GM12878 (cell line): ENCODE measurements around the gene SLC11A2. TPM values are rescaled to one million over a fixed set of nuclear protein-coding genes. Genes with fewer than 3 reads are reported as not detected.

ENCODE experiments used
- BACH1 ChIP-seq: fragments of 450-650 bp; IDR thresholded peaks from 2 replicates; pipeline ENCODE4 v1.6.1; 2017; ENCODE audit warnings: mild to moderate bottlenecking, borderline replicate concordance
- CBX5 ChIP-seq: sonication (generic); IDR thresholded peaks from 2 replicates; pipeline ENCODE4 v1.6.1; 2016; ENCODE audit warnings: low read depth, moderate library complexity, mild to moderate bottlenecking, inconsistent platforms
- ETV6 ChIP-seq, 2 experiments: fragments of 450-650 bp in 1 of 2; IDR thresholded peaks in 1 of 2; conservative IDR thresholded peaks in 1 of 2; 2 replicates each; pipeline ENCODE4 v1.6.1; 2014; ENCODE audit warnings: antibody characterized with exemption in 1 of 2, borderline replicate concordance in 1 of 2, low read depth in 1 of 2, mild to moderate bottlenecking in 1 of 2, moderate library complexity in 1 of 2
- GABPA ChIP-seq: IDR thresholded peaks from 2 replicates; pipeline ENCODE4 v1.6.1; 2014; ENCODE audit warnings: antibody characterized with exemption, low read depth, mild to moderate bottlenecking, inconsistent platforms
- KAT2A ChIP-seq: conservative IDR thresholded peaks from 2 replicates; pipeline ENCODE4 v1.6.1; 2011; ENCODE audit warnings: low read depth, low read length; ENCODE audit not compliant: control insufficient read depth
- KLF5 ChIP-seq: fragments of 450-650 bp; IDR thresholded peaks from 2 replicates; pipeline ENCODE4 v1.6.1; 2014; ENCODE audit warnings: mild to moderate bottlenecking; ENCODE audit not compliant: partially characterized antibody
- MYB ChIP-seq: fragments of 150-350 bp; IDR thresholded peaks from 2 replicates; pipeline ENCODE4 v1.6.1; 2014; ENCODE audit warnings: mild to moderate bottlenecking, low read depth, low read length, borderline replicate concordance
- NFYA ChIP-seq: IDR thresholded peaks from 2 replicates; pipeline ENCODE4 v1.6.1; 2011; ENCODE audit warnings: low read depth, mild to moderate bottlenecking, low read length, improper control_type of control experiment, borderline replicate concordance
- NRF1 ChIP-seq: conservative IDR thresholded peaks from 2 replicates; pipeline ENCODE4 v1.6.1; 2011; ENCODE audit warnings: mild to moderate bottlenecking, low read depth, low read length, improper control_type of control experiment
- RBBP5 ChIP-seq: fragments of 200-600 bp; sonication (generic); conservative IDR thresholded peaks from 2 replicates; pipeline ENCODE4 v1.6.1; 2016
- RCOR1 ChIP-seq: conservative IDR thresholded peaks from 2 replicates; pipeline ENCODE4 v1.6.1; 2012; ENCODE audit warnings: low read depth, low read length, improper control_type of control experiment
- SRF ChIP-seq, 2 experiments: IDR thresholded peaks; 2 replicates each; pipeline ENCODE4 v1.6.1; 2011; ENCODE audit warnings: low read depth in 2 of 2, low read length in 2 of 2, mild to moderate bottlenecking in 1 of 2, moderate library complexity in 1 of 2
- TCF12 ChIP-seq: IDR thresholded peaks from 2 replicates; pipeline ENCODE4 v1.6.1; 2011; ENCODE audit warnings: low read depth, mild to moderate bottlenecking, low read length
- ZSCAN29 ChIP-seq: fragments of 450-650 bp; IDR thresholded peaks from 2 replicates; pipeline ENCODE4 v1.6.1; 2017; ENCODE audit warnings: mild to moderate bottlenecking, moderate library complexity
- polyA plus RNA-seq, 11 experiments: library from polyadenylated mRNA; depleted of rRNA in 4 of 11; unstranded in 6 of 11; stranded (reverse) in 5 of 11; fragments of >200 nt; fragmentation: Nextera tagmentation in 4 of 11; fragmentation: Illumina TruSeq in 1 of 11; extraction: Ambion mirVana in 4 of 11; extraction: Trizol in 1 of 11; gene quantifications; 1 replicate in 1 of 11; 2 replicates in 10 of 11; pipeline versions ENCODE4 v1.2.1 to v1.2.3, GENCODE V29; 2011 to 2016; ENCODE audit warnings: inconsistent platforms in 2 of 11, missing spikeins in 2 of 11, low read depth in 1 of 11
- total RNA-seq, 4 experiments: library from RNA; depleted of rRNA in 3 of 4; stranded (reverse); fragments of >200 nt in 3 of 4; fragmentation: Illumina TruSeq in 1 of 4; extraction: Trizol in 1 of 4; gene quantifications; 2 replicates each; pipeline versions ENCODE4 v1.2.1 to v1.2.3, GENCODE V29; 2013 to 2021
- TF ChIP-seq, protein P1 (sequence below): fragments of 450-650 bp; IDR thresholded peaks from 2 replicates; pipeline ENCODE4 v1.6.1; 2016; ENCODE audit warnings: mild to moderate bottlenecking
- TF ChIP-seq, protein P2 (sequence below): IDR thresholded peaks from 2 replicates; pipeline ENCODE4 v1.6.1; 2012; ENCODE audit warnings: low read depth, low read length, improper control_type of control experiment

Gene SLC11A2
- total and polyA plus RNA-seq, 10 of the 15 experiments (the other 5 are each of a cell fraction or from before 2014, with no cell fraction given) = 6.2 to 29.4 (median 15.6) TPM

DNA sequence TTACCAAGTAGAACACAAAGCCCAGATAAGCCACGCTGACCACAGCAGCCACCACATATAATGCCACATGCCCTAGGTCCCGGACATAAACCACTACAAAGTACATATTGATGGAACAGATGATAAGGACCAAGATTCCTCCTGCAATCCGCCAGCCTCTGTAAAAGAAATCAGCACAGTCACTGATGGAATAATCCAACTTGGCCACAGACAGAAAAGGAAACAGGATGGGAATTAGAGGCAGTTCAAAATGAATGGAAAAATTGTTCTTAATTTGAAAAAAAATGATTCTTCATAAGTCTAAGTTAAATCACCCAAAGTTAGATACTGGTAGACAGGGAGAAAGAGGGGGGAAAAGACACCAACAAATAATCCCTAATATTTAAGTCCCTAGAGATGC, 35.4 kb downstream of the SLC11A2 start (continued):
- TF ChIP-seq GABPA (no peak), ZSCAN29 (no peak), RBBP5 (no peak), KAT2A (no peak), NFYA (no peak), KLF5 (no peak), MYB (no peak), SRF (IDR thresholded peaks at IDR 0.05; ENCODE audit: low read depth in 2 of 2, low read length in 2 of 2) (no peak), NRF1 (no peak), RCOR1 (no peak), CBX5 (no peak), ETV6 (conservative IDR thresholded peaks at IDR 0.05 in 1 of 2, IDR thresholded peaks at IDR 0.05 in 1 of 2; ENCODE audit: borderline replicate concordance in 1 of 2, low read depth in 1 of 2) (no peak), BACH1 (no peak), TCF12 (no peak)
- TF ChIP-seq, protein P1, sequence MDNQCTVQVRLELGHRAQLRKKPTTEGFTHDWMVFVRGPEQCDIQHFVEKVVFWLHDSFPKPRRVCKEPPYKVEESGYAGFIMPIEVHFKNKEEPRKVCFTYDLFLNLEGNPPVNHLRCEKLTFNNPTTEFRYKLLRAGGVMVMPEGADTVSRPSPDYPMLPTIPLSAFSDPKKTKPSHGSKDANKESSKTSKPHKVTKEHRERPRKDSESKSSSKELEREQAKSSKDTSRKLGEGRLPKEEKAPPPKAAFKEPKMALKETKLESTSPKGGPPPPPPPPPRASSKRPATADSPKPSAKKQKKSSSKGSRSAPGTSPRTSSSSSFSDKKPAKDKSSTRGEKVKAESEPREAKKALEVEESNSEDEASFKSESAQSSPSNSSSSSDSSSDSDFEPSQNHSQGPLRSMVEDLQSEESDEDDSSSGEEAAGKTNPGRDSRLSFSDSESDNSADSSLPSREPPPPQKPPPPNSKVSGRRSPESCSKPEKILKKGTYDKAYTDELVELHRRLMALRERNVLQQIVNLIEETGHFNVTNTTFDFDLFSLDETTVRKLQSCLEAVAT = no peak
- TF ChIP-seq, protein P2, sequence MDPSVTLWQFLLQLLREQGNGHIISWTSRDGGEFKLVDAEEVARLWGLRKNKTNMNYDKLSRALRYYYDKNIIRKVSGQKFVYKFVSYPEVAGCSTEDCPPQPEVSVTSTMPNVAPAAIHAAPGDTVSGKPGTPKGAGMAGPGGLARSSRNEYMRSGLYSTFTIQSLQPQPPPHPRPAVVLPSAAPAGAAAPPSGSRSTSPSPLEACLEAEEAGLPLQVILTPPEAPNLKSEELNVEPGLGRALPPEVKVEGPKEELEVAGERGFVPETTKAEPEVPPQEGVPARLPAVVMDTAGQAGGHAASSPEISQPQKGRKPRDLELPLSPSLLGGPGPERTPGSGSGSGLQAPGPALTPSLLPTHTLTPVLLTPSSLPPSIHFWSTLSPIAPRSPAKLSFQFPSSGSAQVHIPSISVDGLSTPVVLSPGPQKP = no peak
